ENCODE data around the gene ARHGEF10L. TPM values are rescaled to one million over a fixed set of nuclear protein-coding genes. Genes with fewer than 3 reads are reported as not detected.

The ARHGEF10L gene
- total RNA-seq, 6 experiments from 2014 or later = 11.1 to 29.0 (median 26.7) TPM

GRCh38 chr1:17577907-17578297 is 38.4 kb downstream of the ARHGEF10L start:
- Mint-ChIP-seq H3K9me3 (no peaks in the 10 kb centered on the region), H3K27ac (no peak overlapping the region), H3K27me3 (ENCODE audit: insufficient read depth) (no peaks in the 10 kb centered on the region), H3K4me3 (no peak overlapping the region), H3K4me1 (ENCODE audit: low read depth) (peaks cover 6% of the 10 kb centered on the region; the same call in 1 of the 2 replicates), H3K36me3 (ENCODE audit: low read depth) (no peaks in the 10 kb centered on the region)
- TF ChIP-seq CTCF (IDR thresholded peaks at IDR 0.05) = no peak
- no peak for DNase-seq

- no peak for TF ChIP-seq CTCF (IDR thresholded peaks at IDR 0.05)
- Mint-ChIP-seq H3K9me3 (no peaks in the 10 kb centered on the region), H3K27ac (no peak overlapping the region), H3K4me3 (no peak overlapping the region), H3K36me3 (ENCODE audit: low read depth) (no peaks in the 10 kb centered on the region), H3K4me1 (ENCODE audit: low read depth) (peaks cover 8% of the 10 kb centered on the region), H3K27me3 (ENCODE audit: insufficient read depth) (no peaks in the 10 kb centered on the region; the same call in 1 of the 2 replicates)
- no peak for DNase-seq
Observed at GRCh38 chr1:17579951-17580939, 40.7 kb downstream of the ARHGEF10L start.

- H3K27ac Mint-ChIP-seq = no peak overlapping the region
- TF ChIP-seq CTCF (IDR thresholded peaks at IDR 0.05) = no peak
- H3K36me3 Mint-ChIP-seq (ENCODE audit: low read depth) = no peaks in the 10 kb centered on the region
- no peaks in the 10 kb centered on the region for H3K9me3 Mint-ChIP-seq
- H3K4me3 Mint-ChIP-seq = no peak overlapping the region
- H3K4me1 Mint-ChIP-seq (ENCODE audit: low read depth) = peaks cover 21% of the 10 kb centered on the region
- no peaks in the 10 kb centered on the region; the same call in 1 of the 2 replicates for H3K27me3 Mint-ChIP-seq (ENCODE audit: insufficient read depth)
- DNase-seq = no peak
Observed at GRCh38 chr1:17581389-17582123, 42.1 kb downstream of the ARHGEF10L start.

- no peaks in the 10 kb centered on the region for H3K36me3 Mint-ChIP-seq (ENCODE audit: low read depth)
- TF ChIP-seq CTCF (IDR thresholded peaks at IDR 0.05) = no peak
- DNase-seq = no peak
- H3K27ac Mint-ChIP-seq = no peak overlapping the region
- H3K27me3 Mint-ChIP-seq (ENCODE audit: insufficient read depth) = no peaks in the 10 kb centered on the region; the same call in 1 of the 2 replicates
- no peak overlapping the region for H3K4me3 Mint-ChIP-seq
- peaks cover 28% of the 10 kb centered on the region for H3K4me1 Mint-ChIP-seq (ENCODE audit: low read depth)
- H3K9me3 Mint-ChIP-seq = no peaks in the 10 kb centered on the region
Observed at GRCh38 chr1:17582124-17582774, 42.8 kb downstream of the ARHGEF10L start.

GRCh38 chr1:17584539-17584938 is 45.0 kb downstream of the ARHGEF10L start:
- peaks cover 50% of the 10 kb centered on the region for H3K4me1 Mint-ChIP-seq (ENCODE audit: low read depth)
- no peaks in the 10 kb centered on the region for H3K9me3 Mint-ChIP-seq
- peaks cover under 1% of the 10 kb centered on the region; the same call in 1 of the 2 replicates for H3K36me3 Mint-ChIP-seq (ENCODE audit: low read depth)
- no peak overlapping the region for H3K27ac Mint-ChIP-seq
- H3K4me3 Mint-ChIP-seq = no peak overlapping the region
- TF ChIP-seq CTCF (IDR thresholded peaks at IDR 0.05) = no peak
- H3K27me3 Mint-ChIP-seq (ENCODE audit: insufficient read depth) = no peaks in the 10 kb centered on the region; the same call in 1 of the 2 replicates
- no peak for DNase-seq

All from HFFc6 (cell line).